WTC11 (cell line): ENCODE measurements around the gene INCENP. TPM values are rescaled to one million over a fixed set of nuclear protein-coding genes. Genes with fewer than 3 reads are reported as not detected.

Experiments
- ATAC-seq: fragments of 200-7000 bp; cut with Tn5 transposase; 2 replicates; pipeline ENCODE4 v1.10.0; 2021; ENCODE audit warnings: mild to moderate bottlenecking, moderate library complexity
- CTCF ChIA-PET: fragments of 300-600 bp; sonication (Branson Sonifier 250); formaldehyde crosslinking; loops from one replicate; lab custom pipeline; 2021; ENCODE audit warnings: antibody characterized with exemption; lab: Charles Lee
- POLR2A ChIA-PET: fragments of 350-600 bp; sonication (Branson Sonifier 250); formaldehyde crosslinking; loops from one replicate; lab custom pipeline; 2021; ENCODE audit warnings: antibody characterized with exemption; lab: Charles Lee
- DNase-seq: peaks from one replicate; pipeline ENCODE4 v3.0.0; 2021; ENCODE audit warnings: low spot score
- H3K27ac Mint-ChIP-seq: 2 replicates; pipeline ENCODE4 v1.8.0; 2021; ENCODE audit warnings: mixed read lengths
- H3K27me3 Mint-ChIP-seq: 2 replicates; pipeline ENCODE4 v1.8.0; 2021; ENCODE audit warnings: low read depth, mild to moderate bottlenecking, moderate library complexity, mixed read lengths
- H3K36me3 Mint-ChIP-seq: 2 replicates; pipeline ENCODE4 v1.8.0; 2021; ENCODE audit warnings: mixed read lengths
- H3K4me1 Mint-ChIP-seq: 2 replicates; pipeline ENCODE4 v1.8.0; 2022; ENCODE audit warnings: mixed read lengths
- H3K4me3 Mint-ChIP-seq: 2 replicates; pipeline ENCODE4 v1.8.0; 2021; ENCODE audit warnings: mild to moderate bottlenecking, moderate library complexity, mixed read lengths
- H3K9me3 Mint-ChIP-seq: 2 replicates; pipeline ENCODE4 v1.8.0; 2021; ENCODE audit warnings: mixed read lengths
- AFF4 ChIP-seq: sonication (generic); formaldehyde crosslinking; IDR thresholded peaks from 2 replicates; pipeline ENCODE4 v1.8.1; 2023; ENCODE audit warnings: mild to moderate bottlenecking, missing genetic modification reagents, borderline replicate concordance
- ATF1 ChIP-seq: sonication (generic); formaldehyde crosslinking; IDR thresholded peaks from 2 replicates; pipeline ENCODE4 v1.8.1; 2023; ENCODE audit warnings: mild to moderate bottlenecking, moderate library complexity, missing genetic modification reagents
- ATF2 ChIP-seq: sonication (generic); formaldehyde crosslinking; IDR thresholded peaks from 2 replicates; pipeline ENCODE4 v1.8.1; 2022; ENCODE audit warnings: low read depth, missing genetic modification reagents, borderline replicate concordance
- E2F1 ChIP-seq: sonication (generic); formaldehyde crosslinking; IDR thresholded peaks from 2 replicates; pipeline ENCODE4 v1.8.0; 2022; ENCODE audit warnings: mild to moderate bottlenecking, missing genetic modification reagents
- HMGXB4 ChIP-seq: sonication (generic); formaldehyde crosslinking; IDR thresholded peaks from 2 replicates; pipeline ENCODE4 v1.8.1; 2023; ENCODE audit warnings: mild to moderate bottlenecking, moderate library complexity, missing genetic modification reagents
- KAT7 ChIP-seq: sonication (generic); formaldehyde crosslinking; IDR thresholded peaks from 2 replicates; pipeline ENCODE4 v1.8.1; 2023; ENCODE audit warnings: missing genetic modification reagents, mild to moderate bottlenecking, borderline replicate concordance
- MXD4 ChIP-seq: fragments of 250-450 bp; sonication (Bioruptor Pico); IDR thresholded peaks from 2 replicates; pipeline ENCODE4 v1.8.0; 2021; ENCODE audit warnings: mild to moderate bottlenecking, moderate library complexity, borderline replicate concordance
- NR3C1 ChIP-seq: sonication (generic); formaldehyde crosslinking; conservative IDR thresholded peaks from 2 replicates; pipeline ENCODE4 v1.8.1; 2023; ENCODE audit warnings: low read depth, mild to moderate bottlenecking, missing genetic modification reagents
- PRRX2 ChIP-seq: fragments of 250-450 bp; sonication (Bioruptor Pico); IDR thresholded peaks from 2 replicates; pipeline ENCODE4 v1.8.0; 2021; ENCODE audit warnings: mild to moderate bottlenecking
- SP1 ChIP-seq: sonication (generic); formaldehyde crosslinking; conservative IDR thresholded peaks from 2 replicates; pipeline ENCODE4 v1.8.1; 2022; ENCODE audit warnings: missing genetic modification reagents
- TEAD4 ChIP-seq: sonication (generic); formaldehyde crosslinking; IDR thresholded peaks from 2 replicates; pipeline ENCODE4 v1.8.0; 2022; ENCODE audit warnings: mild to moderate bottlenecking, missing genetic modification reagents
- ZBTB21 ChIP-seq: sonication (generic); formaldehyde crosslinking; IDR thresholded peaks from 2 replicates; pipeline ENCODE4 v1.8.1; 2023; ENCODE audit warnings: mild to moderate bottlenecking, missing genetic modification reagents, borderline replicate concordance
- ZNF121 ChIP-seq: sonication (generic); formaldehyde crosslinking; IDR thresholded peaks from 2 replicates; pipeline ENCODE4 v1.8.0; 2023; ENCODE audit warnings: missing genetic modification reagents
- ZNF138 ChIP-seq: sonication (generic); formaldehyde crosslinking; conservative IDR thresholded peaks from 2 replicates; pipeline ENCODE4 v1.8.1; 2022; ENCODE audit warnings: mild to moderate bottlenecking, moderate library complexity, missing genetic modification reagents
- ZNF232 ChIP-seq: sonication (generic); formaldehyde crosslinking; IDR thresholded peaks from 2 replicates; pipeline ENCODE4 v1.8.0; 2022; ENCODE audit warnings: mild to moderate bottlenecking, missing genetic modification reagents
- ZNF263 ChIP-seq: sonication (generic); formaldehyde crosslinking; IDR thresholded peaks from 2 replicates; pipeline ENCODE4 v1.8.1; 2022; ENCODE audit warnings: low read depth, mild to moderate bottlenecking, moderate library complexity, missing genetic modification reagents
- ZNF396 ChIP-seq: fragments of 250-450 bp; sonication (Bioruptor Pico); IDR thresholded peaks from 2 replicates; pipeline ENCODE4 v1.8.0; 2021; ENCODE audit warnings: mild to moderate bottlenecking, moderate library complexity, borderline replicate concordance
- total RNA-seq: library from RNA; stranded (reverse); gene quantifications from 3 replicates; pipeline ENCODE4 v1.2.3, GENCODE V29; 2021
- TF ChIP-seq, protein P1 (sequence below): fragments of 250-450 bp; sonication (Bioruptor Pico); IDR thresholded peaks from 2 replicates; pipeline ENCODE4 v1.9.0; 2021; ENCODE audit warnings: mild to moderate bottlenecking, borderline replicate concordance
- TF ChIP-seq, protein P2 (sequence below): sonication (generic); formaldehyde crosslinking; IDR thresholded peaks from 2 replicates; pipeline ENCODE4 v1.8.1; 2022; ENCODE audit warnings: missing genetic modification reagents, borderline replicate concordance
- TF ChIP-seq, protein P3 (sequence below): fragments of 250-450 bp; sonication (Bioruptor Pico); IDR thresholded peaks from 2 replicates; pipeline ENCODE4 v1.8.0; 2021; ENCODE audit warnings: mild to moderate bottlenecking

The INCENP gene
- total RNA-seq, 1 experiment from 2014 or later, result 158 TPM

DNA sequence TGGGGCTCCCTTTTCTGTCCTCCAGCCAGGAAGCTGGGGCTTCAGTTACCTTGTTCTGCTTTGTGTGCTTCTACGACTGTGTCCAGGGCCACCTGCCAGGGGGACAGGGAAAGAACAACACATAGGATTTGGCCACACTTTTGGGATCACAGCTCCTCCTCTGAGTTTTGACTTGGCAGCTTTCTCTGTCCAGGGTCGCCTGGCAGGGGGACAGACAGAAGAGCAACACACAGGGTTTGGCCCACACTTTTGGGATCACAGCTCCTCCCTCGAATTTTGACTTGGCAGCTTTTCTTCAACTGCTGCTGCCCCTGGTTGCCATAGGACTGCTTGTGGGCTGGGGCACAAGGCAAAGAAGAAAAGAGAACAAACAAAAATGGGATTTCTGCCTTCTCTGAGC, 19.1 kb downstream of the INCENP start:
- Mint-ChIP-seq H3K27ac (no peak overlapping the region), H3K4me1 (no peaks in the 10 kb centered on the region), H3K9me3 (no peaks in the 10 kb centered on the region), H3K27me3 (no peaks in the 10 kb centered on the region), H3K4me3 (no peak overlapping the region), H3K36me3 (peaks cover 59% of the 10 kb centered on the region)
- TF ChIP-seq AFF4 (CRISPR knock-in tag), result no peak
- TF ChIP-seq, protein P1, sequence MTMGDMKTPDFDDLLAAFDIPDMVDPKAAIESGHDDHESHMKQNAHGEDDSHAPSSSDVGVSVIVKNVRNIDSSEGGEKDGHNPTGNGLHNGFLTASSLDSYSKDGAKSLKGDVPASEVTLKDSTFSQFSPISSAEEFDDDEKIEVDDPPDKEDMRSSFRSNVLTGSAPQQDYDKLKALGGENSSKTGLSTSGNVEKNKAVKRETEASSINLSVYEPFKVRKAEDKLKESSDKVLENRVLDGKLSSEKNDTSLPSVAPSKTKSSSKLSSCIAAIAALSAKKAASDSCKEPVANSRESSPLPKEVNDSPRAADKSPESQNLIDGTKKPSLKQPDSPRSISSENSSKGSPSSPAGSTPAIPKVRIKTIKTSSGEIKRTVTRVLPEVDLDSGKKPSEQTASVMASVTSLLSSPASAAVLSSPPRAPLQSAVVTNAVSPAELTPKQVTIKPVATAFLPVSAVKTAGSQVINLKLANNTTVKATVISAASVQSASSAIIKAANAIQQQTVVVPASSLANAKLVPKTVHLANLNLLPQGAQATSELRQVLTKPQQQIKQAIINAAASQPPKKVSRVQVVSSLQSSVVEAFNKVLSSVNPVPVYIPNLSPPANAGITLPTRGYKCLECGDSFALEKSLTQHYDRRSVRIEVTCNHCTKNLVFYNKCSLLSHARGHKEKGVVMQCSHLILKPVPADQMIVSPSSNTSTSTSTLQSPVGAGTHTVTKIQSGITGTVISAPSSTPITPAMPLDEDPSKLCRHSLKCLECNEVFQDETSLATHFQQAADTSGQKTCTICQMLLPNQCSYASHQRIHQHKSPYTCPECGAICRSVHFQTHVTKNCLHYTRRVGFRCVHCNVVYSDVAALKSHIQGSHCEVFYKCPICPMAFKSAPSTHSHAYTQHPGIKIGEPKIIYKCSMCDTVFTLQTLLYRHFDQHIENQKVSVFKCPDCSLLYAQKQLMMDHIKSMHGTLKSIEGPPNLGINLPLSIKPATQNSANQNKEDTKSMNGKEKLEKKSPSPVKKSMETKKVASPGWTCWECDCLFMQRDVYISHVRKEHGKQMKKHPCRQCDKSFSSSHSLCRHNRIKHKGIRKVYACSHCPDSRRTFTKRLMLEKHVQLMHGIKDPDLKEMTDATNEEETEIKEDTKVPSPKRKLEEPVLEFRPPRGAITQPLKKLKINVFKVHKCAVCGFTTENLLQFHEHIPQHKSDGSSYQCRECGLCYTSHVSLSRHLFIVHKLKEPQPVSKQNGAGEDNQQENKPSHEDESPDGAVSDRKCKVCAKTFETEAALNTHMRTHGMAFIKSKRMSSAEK (CRISPR knock-in tag), result no peak
- no peak for TF ChIP-seq ZBTB21
- TF ChIP-seq, protein P2, sequence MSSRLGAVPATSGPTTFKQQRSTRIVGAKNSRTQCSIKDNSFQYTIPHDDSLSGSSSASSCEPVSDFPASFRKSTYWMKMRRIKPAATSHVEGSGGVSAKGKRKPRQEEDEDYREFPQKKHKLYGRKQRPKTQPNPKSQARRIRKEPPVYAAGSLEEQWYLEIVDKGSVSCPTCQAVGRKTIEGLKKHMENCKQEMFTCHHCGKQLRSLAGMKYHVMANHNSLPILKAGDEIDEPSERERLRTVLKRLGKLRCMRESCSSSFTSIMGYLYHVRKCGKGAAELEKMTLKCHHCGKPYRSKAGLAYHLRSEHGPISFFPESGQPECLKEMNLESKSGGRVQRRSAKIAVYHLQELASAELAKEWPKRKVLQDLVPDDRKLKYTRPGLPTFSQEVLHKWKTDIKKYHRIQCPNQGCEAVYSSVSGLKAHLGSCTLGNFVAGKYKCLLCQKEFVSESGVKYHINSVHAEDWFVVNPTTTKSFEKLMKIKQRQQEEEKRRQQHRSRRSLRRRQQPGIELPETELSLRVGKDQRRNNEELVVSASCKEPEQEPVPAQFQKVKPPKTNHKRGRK (CRISPR knock-in tag), result no peak
- TF ChIP-seq MXD4 (CRISPR knock-in tag), result no peak
- no peak for TF ChIP-seq ATF2 (CRISPR knock-in tag)
- no peak for TF ChIP-seq KAT7 (CRISPR knock-in tag)
- TF ChIP-seq ZNF263, result no peak
- no peak for TF ChIP-seq ZNF396
- no peak for TF ChIP-seq ZNF121 (CRISPR knock-in tag)
- TF ChIP-seq NR3C1 (CRISPR knock-in tag), result no peak
- TF ChIP-seq, protein P3, sequence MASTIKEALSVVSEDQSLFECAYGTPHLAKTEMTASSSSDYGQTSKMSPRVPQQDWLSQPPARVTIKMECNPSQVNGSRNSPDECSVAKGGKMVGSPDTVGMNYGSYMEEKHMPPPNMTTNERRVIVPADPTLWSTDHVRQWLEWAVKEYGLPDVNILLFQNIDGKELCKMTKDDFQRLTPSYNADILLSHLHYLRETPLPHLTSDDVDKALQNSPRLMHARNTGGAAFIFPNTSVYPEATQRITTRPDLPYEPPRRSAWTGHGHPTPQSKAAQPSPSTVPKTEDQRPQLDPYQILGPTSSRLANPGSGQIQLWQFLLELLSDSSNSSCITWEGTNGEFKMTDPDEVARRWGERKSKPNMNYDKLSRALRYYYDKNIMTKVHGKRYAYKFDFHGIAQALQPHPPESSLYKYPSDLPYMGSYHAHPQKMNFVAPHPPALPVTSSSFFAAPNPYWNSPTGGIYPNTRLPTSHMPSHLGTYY (CRISPR knock-in tag), result no peak
- no peak for TF ChIP-seq ZNF138
- TF ChIP-seq SP1 (CRISPR knock-in tag), result no peak
- no peak for TF ChIP-seq E2F1 (CRISPR knock-in tag)
- no peak for TF ChIP-seq HMGXB4 (CRISPR knock-in tag)
- no peak for TF ChIP-seq ATF1 (CRISPR knock-in tag)
- TF ChIP-seq TEAD4, result no peak
- no peak for TF ChIP-seq PRRX2 (CRISPR knock-in tag)
- no peak for TF ChIP-seq ZNF232
- ChIA-PET CTCF (interaction anchor here (1.6 kb wide), 1 partner anchor 12 kb away, joined by 5 read pairs; no protein-coding TSS in a partner anchor), POLR2A (no interaction called here)
- no peak for ATAC-seq
- DNase-seq, result no peak
